ENCODE results near the gene DBNDD1. TPM values are rescaled to one million over a fixed set of nuclear protein-coding genes. Genes with fewer than 3 reads are reported as not detected.
A peak's percentile ranks its signal among the peaks of the same experiment; 100 is the strongest.
"Not testable (repeated sequence)": the region's sequence is repeated elsewhere in the genome, so short reads cannot be mapped to it uniquely, and the experiment has no call there.

DBNDD1 gene, protein sequence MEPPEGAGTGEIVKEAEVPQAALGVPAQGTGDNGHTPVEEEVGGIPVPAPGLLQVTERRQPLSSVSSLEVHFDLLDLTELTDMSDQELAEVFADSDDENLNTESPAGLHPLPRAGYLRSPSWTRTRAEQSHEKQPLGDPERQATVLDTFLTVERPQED
- 4.2 TPM for total RNA-seq
- long read RNA-seq, transcript DBNDD1-201 (4 exons, 2,079 nt), result major isoform, 16 of 21 reads
- long read RNA-seq, partial matches to known transcripts, result 0 of 21 reads
- long read RNA-seq, other reads (novel, unspliced or antisense), result 1 of 21 reads

DNA sequence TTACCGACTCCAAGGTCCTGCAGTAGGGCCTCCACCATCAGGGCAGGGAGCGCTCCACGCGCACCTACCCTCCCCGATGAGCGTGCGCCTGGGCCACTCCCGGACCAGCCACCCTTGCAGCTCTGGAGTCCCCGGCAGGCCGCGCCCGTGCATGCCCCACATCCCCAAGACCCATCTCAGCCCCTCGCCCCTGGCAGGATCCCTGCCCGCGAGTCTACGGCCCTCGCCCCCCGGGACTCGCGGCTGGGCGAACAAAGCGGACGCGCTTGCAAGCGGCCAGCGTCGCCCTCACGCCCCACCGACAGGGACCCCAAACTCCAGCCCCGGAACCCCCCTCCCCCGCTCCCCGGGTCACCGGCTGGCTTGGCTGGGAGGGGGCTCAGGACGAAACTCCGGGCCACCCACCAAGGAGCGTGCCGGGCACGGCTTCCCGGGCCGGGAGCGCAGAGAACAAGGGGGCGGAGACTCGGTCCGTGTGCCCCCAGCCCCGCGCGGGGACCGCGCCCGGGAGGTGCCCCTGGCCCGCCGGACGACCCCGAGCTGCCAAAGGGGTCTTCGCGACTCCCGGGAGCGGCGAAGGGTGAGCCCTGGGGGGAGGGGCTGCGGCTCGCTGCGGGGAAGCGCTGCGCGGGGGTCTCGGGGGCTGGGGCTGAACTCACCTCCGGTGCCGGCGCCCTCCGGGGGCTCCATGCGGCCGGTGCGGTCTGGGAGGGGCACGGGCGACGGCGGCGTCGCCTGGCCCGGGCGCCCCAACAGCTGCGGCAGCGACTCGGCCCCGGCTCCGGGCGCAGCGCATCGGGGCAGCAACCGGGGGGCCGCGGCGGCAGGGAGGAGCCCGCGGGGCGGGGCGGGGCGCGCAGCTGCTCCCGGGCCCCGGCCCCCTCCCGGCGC is at the start of gene DBNDD1:
Gene DBNDD1 (minus strand): TSS at position 805 of the 891 bp plus-strand sequence. CDS start 115 bp downstream, at position 690.
- TF ChIP-seq, protein P1, sequence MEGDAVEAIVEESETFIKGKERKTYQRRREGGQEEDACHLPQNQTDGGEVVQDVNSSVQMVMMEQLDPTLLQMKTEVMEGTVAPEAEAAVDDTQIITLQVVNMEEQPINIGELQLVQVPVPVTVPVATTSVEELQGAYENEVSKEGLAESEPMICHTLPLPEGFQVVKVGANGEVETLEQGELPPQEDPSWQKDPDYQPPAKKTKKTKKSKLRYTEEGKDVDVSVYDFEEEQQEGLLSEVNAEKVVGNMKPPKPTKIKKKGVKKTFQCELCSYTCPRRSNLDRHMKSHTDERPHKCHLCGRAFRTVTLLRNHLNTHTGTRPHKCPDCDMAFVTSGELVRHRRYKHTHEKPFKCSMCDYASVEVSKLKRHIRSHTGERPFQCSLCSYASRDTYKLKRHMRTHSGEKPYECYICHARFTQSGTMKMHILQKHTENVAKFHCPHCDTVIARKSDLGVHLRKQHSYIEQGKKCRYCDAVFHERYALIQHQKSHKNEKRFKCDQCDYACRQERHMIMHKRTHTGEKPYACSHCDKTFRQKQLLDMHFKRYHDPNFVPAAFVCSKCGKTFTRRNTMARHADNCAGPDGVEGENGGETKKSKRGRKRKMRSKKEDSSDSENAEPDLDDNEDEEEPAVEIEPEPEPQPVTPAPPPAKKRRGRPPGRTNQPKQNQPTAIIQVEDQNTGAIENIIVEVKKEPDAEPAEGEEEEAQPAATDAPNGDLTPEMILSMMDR (IDR thresholded peaks at IDR 0.05), result no peak
- DNase-seq (no peak), ATAC-seq (peak; percentile 10 to 49)
- intact Hi-C loops (cut with DNase I), result no loop called here
- Histone ChIP-seq H3K4me1 (peaks cover 36% of the 10 kb centered on the region), H3K4me3 (peak within 1 kb of the TSS; percentile 64), H3K36me3 (no peaks in the 10 kb centered on the region), H3K9me3 (no peaks in the 10 kb centered on the region), H3K27ac (peak within 1 kb of the TSS; percentile 46), H3K27me3 (ENCODE audit: low read depth) (peaks cover 10% of the 10 kb centered on the region)

DNA sequence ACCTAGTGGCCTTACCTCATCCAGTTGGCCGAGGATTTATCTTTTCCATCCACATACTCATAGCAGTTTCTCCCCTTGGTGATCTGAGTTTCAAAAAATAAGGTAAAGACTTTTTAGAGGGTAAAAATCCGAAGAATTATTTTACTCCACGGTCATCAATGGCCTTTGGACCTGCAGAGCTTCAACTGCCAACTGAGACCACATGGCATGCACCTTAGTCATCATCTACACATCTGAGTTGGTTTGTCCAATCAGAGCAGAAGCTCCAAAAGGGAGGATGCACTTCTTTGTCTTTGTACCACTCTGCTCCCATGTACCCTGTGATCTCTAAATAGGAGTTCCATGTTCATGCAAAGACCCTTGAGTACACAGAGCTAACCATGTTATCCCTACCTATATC is 42.2 kb upstream of the DBNDD1 start:
- TF ChIP-seq, protein P1 (IDR thresholded peaks at IDR 0.05), result no peak
- no peak overlapping the region for H3K4me3 ChIP-seq
- H3K9me3 ChIP-seq, result no peaks in the 10 kb centered on the region
- H3K27me3 ChIP-seq (ENCODE audit: low read depth), result no peaks in the 10 kb centered on the region
- ATAC-seq (no peak), DNase-seq (no peak)
- no peaks in the 10 kb centered on the region for H3K4me1 ChIP-seq
- H3K36me3 ChIP-seq, result no peaks in the 10 kb centered on the region
- H3K27ac ChIP-seq, result no peak overlapping the region
- intact Hi-C loops (cut with DNase I), result no loop called here

DNA sequence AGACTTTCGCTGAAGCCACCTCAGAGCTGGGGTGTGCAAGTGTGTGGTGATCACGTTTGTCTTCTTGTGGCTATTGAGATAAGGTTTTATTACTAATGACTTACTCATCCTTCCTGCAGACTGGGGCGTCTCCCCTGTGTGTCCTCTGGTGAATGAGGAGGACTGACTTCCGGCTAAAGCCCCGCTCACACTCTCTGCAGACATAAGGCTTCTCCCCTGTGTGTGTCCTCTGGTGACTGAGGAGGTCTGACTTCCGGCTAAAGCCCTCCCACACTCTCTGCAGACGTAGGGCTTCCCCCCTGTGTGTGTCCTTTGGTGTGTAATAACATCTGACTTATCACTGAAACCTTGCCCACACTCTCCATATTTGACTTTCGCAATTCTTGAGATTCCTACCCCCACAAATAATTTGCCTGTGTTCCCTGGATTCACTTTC is 38.5 kb upstream of the DBNDD1 start:
- TF ChIP-seq, protein P1 (IDR thresholded peaks at IDR 0.05), result no peak
- Histone ChIP-seq H3K36me3 (no peaks in the 10 kb centered on the region), H3K4me1 (no peaks in the 10 kb centered on the region), H3K9me3 (peaks cover 11% of the 10 kb centered on the region), H3K27me3 (ENCODE audit: low read depth) (no peaks in the 10 kb centered on the region), H3K27ac (no peak overlapping the region), H3K4me3 (no peak overlapping the region)
- intact Hi-C loops (cut with DNase I), result no loop called here
- ATAC-seq (no peak), DNase-seq (no peak)

DNA sequence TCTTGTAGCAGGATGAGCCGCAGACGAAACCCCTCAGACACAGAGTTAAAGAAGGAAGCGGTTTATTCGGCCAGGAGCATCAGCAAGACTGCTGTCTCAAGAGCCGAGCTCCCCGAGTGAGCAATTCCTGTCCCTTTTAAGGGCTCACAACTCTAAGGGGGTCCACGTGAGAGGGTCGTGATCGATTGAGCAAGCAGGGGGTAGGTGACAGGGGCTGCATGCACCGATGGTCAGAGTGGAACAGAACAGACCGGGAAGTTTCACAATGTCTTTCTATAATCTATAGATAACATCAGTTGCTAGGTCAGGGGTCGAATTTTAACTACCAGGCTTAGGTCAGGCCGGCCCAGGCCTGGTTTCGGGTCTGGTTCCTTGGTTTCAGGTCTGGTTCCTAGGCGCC is 37.3 kb upstream of the DBNDD1 start:
- intact Hi-C loops (cut with DNase I), result not testable (repeated sequence)

DNA sequence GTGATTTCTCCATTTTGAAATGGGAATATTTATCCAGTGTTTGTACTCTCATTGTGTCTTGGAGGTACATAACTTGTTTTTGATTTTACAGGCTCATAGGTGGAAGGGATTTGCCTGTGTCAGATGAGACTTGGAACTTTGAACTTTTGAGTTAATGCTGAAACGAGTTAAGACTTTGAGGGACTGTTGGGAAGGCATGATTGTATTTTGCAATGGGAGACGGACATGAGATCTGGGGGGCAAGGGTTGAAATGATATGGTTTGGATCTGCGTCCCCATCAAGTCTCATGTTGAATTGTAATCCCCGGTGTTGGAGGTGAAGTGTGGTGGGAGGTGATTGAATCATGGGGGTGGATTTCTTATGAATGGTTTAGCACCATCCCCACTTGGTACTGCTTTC is 36.1 kb upstream of the DBNDD1 start:
- no peak overlapping the region for H3K27ac ChIP-seq
- no peaks in the 10 kb centered on the region for H3K27me3 ChIP-seq (ENCODE audit: low read depth)
- no peak overlapping the region for H3K4me3 ChIP-seq
- ATAC-seq (no peak), DNase-seq (no peak)
- peaks cover 11% of the 10 kb centered on the region for H3K9me3 ChIP-seq
- no peaks in the 10 kb centered on the region for H3K36me3 ChIP-seq
- no peaks in the 10 kb centered on the region for H3K4me1 ChIP-seq
- TF ChIP-seq, protein P1 (IDR thresholded peaks at IDR 0.05), result no peak
- intact Hi-C loops (cut with DNase I), result no loop called here

More for the DNA sequence above, 37.3 kb upstream of the DBNDD1 start:
- not testable (repeated sequence) for DNase-seq; H3K27ac ChIP-seq; H3K36me3 ChIP-seq; H3K4me3 ChIP-seq; H3K4me1 ChIP-seq; ATAC-seq; H3K27me3 ChIP-seq (ENCODE audit: low read depth)
- H3K9me3 ChIP-seq, result peaks cover 11% of the 10 kb centered on the region

DNA sequence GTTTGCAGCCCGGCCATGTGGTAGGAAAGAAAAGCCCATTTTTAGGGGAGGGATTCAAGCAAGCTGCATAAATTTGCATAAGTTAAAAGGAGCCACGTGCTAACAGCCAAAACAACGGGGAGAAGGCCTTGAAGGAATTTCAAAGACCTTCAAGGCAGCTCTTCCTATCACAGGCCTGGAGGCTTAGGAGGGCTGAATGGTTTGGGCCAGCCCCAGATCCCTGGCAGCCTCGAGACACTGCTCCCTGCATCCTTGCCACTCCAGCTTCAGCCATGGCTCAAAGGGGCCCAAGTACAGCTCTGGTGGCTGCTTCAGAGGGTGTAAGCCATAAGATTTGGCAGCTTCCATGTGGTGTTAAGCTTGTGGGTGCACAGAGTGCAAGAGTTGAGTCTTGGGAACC is 35.3 kb upstream of the DBNDD1 start:
- ATAC-seq (no peak), DNase-seq (no peak)
- no peak overlapping the region for H3K4me3 ChIP-seq
- H3K4me1 ChIP-seq, result no peaks in the 10 kb centered on the region
- H3K9me3 ChIP-seq, result peaks cover 11% of the 10 kb centered on the region
- H3K27me3 ChIP-seq (ENCODE audit: low read depth), result no peaks in the 10 kb centered on the region
- H3K27ac ChIP-seq, result no peak overlapping the region
- intact Hi-C loops (cut with DNase I), result no loop called here
- no peaks in the 10 kb centered on the region for H3K36me3 ChIP-seq
- TF ChIP-seq, protein P1 (IDR thresholded peaks at IDR 0.05), result no peak
